Transverse colon (tissue), 4 donors: ENCODE data around the gene CDON. TPM values are rescaled to one million over a fixed set of nuclear protein-coding genes. Genes with fewer than 3 reads are reported as not detected.

Experiments used
- DNase-seq: peaks from one replicate; pipeline ENCODE4 v3.0.0-alpha.2; 2019
- H3K27ac ChIP-seq, 4 donors: fragments of 200-600 bp; sonication (generic); 2 replicates each; pipeline ENCODE4 v1.5.1; 2016 to 2018; ENCODE audit warnings: inconsistent platforms in 4 of 4
- H3K27me3 ChIP-seq: fragments of 200-600 bp; sonication (generic); 2 replicates; pipeline ENCODE4 v1.5.1; 2017; ENCODE audit warnings: inconsistent platforms
- H3K36me3 ChIP-seq, 4 donors: fragments of 200-600 bp; sonication (generic); 2 replicates each; pipeline ENCODE4 v1.5.1; 2017 to 2019; ENCODE audit warnings: inconsistent platforms in 4 of 4
- H3K4me1 ChIP-seq, 4 donors: fragments of 200-600 bp; sonication (generic); 2 replicates each; pipeline ENCODE4 v1.5.1; 2017 to 2020; ENCODE audit warnings: inconsistent platforms in 4 of 4
- H3K4me3 ChIP-seq, 4 donors: fragments of 200-600 bp; sonication (generic); 1 replicate in 1 of 4; 2 replicates in 3 of 4; pipeline versions ENCODE4 v1.5.1 to v1.6.1; 2017 to 2019; ENCODE audit warnings: inconsistent platforms in 4 of 4
- H3K9me3 ChIP-seq, 2 donors: fragments of 200-600 bp; sonication (generic); 2 replicates each; pipeline ENCODE4 v1.5.1; 2017 to 2019; ENCODE audit warnings: inconsistent platforms in 2 of 2
- EP300 ChIP-seq: sonication (generic); formaldehyde crosslinking; IDR thresholded peaks from one replicate; pipeline ENCODE4 v1.6.1; 2017; ENCODE audit warnings: antibody characterized with exemption, low read depth
- POLR2A ChIP-seq: fragments of 450-650 bp; IDR thresholded peaks from one replicate; pipeline ENCODE4 v1.6.1; 2016; ENCODE audit warnings: antibody characterized with exemption, mild to moderate bottlenecking, moderate library complexity
- POLR2AphosphoS5 ChIP-seq, 3 donors: sonication (generic); formaldehyde crosslinking; IDR thresholded peaks; one replicate each; pipeline ENCODE4 v1.6.1; 2016; ENCODE audit warnings: antibody characterized with exemption in 3 of 3
- WGBS, 2 donors: methylation state at CpG; one replicate each; pipeline ENCODE4 v1.1.5; 2018; ENCODE audit warnings: low coverage in 1 of 2; 5-methylcytosine and 5-hydroxymethylcytosine counted together
- in situ Hi-C, 4 donors: fragments of 200-750 bp; cut with MboI; loops; one replicate each; pipeline versions ENCODE4 v1.15.0 to v1.15.1; 2017; ENCODE audit warnings: low sequenced_read_pairs in 3 of 4, low pct_ligation_motif_present in 1 of 4, low pct_unique_long_range_greater_than_20kb in 1 of 4
- intact Hi-C: fragments of 100-400 bp; cut with DNase I; formaldehyde crosslinking; loops from one replicate; pipeline ENCODE4 v1.15.1; 2023; ENCODE audit warnings: low total_unique reads
- total RNA-seq, 4 donors: library from RNA; depleted of rRNA; stranded (reverse); fragments of >200 nt; gene quantifications; one replicate each; pipeline ENCODE4 v1.1.0, GENCODE V29; 2016
- TF ChIP-seq, protein P1 (sequence below), 5 experiments: fragments of 200-600 bp in 3 of 5; fragments of 450-650 bp in 2 of 5; sonication (generic) in 3 of 5; IDR thresholded peaks; 1 replicate in 2 of 5; 2 replicates in 3 of 5; pipeline ENCODE4 v1.5.1; 2016 to 2017; ENCODE audit warnings: antibody characterized with exemption in 5 of 5, inconsistent platforms in 3 of 5, mild to moderate bottlenecking in 2 of 5, moderate library complexity in 1 of 5

Gene CDON
- total RNA-seq, 4 donors from 2014 or later, result 7.6 to 31.0 (median 9.9) TPM

DNA sequence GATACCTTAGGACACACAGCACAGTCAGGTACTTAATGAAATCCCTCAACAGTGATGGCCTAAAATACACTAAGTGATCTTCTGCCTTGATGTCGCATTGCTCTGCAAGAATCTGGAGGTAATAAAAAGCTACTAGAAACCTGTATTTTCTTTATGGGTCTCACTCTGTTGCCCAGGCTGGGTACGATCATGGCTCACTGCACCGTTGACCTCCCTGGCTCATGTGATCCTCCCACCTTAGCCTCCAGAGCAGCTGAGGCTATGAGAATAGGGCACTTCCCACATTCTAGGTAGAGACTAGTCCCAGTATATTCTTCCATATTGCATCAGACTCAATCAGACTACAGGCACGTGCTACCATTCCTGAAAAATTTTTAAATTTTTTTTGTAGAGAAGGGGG lies 95.2 kb downstream of the CDON start:
- no peak overlapping the region for H3K4me3 ChIP-seq
- H3K27ac ChIP-seq, result no peak overlapping the region
- no peaks in the 10 kb centered on the region for H3K27me3 ChIP-seq
- in situ Hi-C loops, result no loop called here
- no peak for TF ChIP-seq EP300
- TF ChIP-seq, protein P1, sequence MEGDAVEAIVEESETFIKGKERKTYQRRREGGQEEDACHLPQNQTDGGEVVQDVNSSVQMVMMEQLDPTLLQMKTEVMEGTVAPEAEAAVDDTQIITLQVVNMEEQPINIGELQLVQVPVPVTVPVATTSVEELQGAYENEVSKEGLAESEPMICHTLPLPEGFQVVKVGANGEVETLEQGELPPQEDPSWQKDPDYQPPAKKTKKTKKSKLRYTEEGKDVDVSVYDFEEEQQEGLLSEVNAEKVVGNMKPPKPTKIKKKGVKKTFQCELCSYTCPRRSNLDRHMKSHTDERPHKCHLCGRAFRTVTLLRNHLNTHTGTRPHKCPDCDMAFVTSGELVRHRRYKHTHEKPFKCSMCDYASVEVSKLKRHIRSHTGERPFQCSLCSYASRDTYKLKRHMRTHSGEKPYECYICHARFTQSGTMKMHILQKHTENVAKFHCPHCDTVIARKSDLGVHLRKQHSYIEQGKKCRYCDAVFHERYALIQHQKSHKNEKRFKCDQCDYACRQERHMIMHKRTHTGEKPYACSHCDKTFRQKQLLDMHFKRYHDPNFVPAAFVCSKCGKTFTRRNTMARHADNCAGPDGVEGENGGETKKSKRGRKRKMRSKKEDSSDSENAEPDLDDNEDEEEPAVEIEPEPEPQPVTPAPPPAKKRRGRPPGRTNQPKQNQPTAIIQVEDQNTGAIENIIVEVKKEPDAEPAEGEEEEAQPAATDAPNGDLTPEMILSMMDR (IDR thresholded peaks at IDR 0.05), result no peak
- intact Hi-C loops, result no loop called here
- peaks cover 0 to 7% (median 2%) of the 10 kb centered on the region in 4 donors for H3K4me1 ChIP-seq
- DNase-seq, result no peak
- H3K9me3 ChIP-seq, result peaks cover 0 to 4% of the 10 kb centered on the region in 2 donors
- H3K36me3 ChIP-seq, result no peaks in the 10 kb centered on the region
- WGBS, 2 donors, result 85 to 100% methylated on average over 1 to 4 of the region's 4 CpGs

DNA sequence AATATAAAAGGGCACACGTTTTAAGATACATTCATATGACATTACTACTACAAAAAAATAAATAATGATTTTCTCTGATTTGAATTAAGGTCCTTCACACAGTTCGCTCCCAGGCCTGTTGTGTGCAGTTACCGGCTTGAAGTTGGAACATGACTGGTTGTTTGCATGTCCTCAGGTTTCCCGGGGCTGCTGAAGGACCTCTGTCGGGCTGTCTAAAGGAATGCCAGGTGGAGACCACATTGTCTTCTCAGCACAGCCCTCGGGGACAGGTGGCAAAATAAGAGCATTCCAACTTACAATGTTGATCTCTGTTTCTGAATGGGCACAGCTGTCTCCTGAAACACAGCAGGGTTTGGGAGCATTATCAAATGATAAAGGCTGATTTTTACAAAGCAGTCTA lies 101.9 kb downstream of the CDON start:
- 80 to 87% methylated on average over 3 to 6 of the region's 6 CpGs for WGBS, 2 donors
- Histone ChIP-seq H3K4me1 (no peaks in the 10 kb centered on the region), H3K9me3 (peaks cover 0 to 4% of the 10 kb centered on the region in 2 donors), H3K27me3 (no peaks in the 10 kb centered on the region), H3K36me3 (no peaks in the 10 kb centered on the region), H3K4me3 (no peak overlapping the region), H3K27ac (no peak overlapping the region)
- in situ Hi-C loops, result no loop called here
- no peak for TF ChIP-seq POLR2A
- TF ChIP-seq EP300, result no peak
- TF ChIP-seq, protein P1 (IDR thresholded peaks at IDR 0.05), result no peak
- TF ChIP-seq POLR2AphosphoS5 (IDR thresholded peaks at IDR 0.05), result no peak
- DNase-seq, result no peak
- intact Hi-C loops, result no loop called here

DNA sequence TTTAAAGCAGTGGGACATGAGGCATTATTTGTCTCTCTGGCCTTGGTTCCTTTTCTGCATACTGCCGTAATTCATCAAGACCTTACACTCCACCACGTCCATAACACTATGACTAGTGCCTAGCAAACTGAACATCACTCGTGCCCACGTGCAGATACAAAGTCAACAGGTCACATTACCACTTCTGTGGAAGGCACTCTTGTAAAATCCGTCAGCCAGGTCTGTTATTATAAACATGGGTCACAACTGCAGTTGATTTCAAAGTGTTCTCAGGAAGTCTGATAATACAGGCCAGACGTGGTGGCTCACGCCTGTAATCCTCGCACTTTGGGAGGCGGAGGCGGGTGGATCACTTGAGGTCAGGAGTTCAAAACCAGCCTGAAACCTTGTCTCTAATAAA lies 102.7 kb downstream of the CDON start:
- no peak for DNase-seq
- intact Hi-C loops, result no loop called here
- Histone ChIP-seq H3K9me3 (peaks cover 0 to 4% of the 10 kb centered on the region in 2 donors), H3K27ac (no peak overlapping the region), H3K36me3 (no peaks in the 10 kb centered on the region), H3K27me3 (no peaks in the 10 kb centered on the region), H3K4me1 (no peaks in the 10 kb centered on the region), H3K4me3 (no peak overlapping the region)
- TF ChIP-seq POLR2A, result no peak
- TF ChIP-seq, protein P1 (IDR thresholded peaks at IDR 0.05), result no peak
- TF ChIP-seq POLR2AphosphoS5 (IDR thresholded peaks at IDR 0.05), result no peak
- no peak for TF ChIP-seq EP300
- in situ Hi-C loops, result no loop called here
- 61 to 83% methylated on average over 4 to 10 of the region's 10 CpGs for WGBS, 2 donors

DNA sequence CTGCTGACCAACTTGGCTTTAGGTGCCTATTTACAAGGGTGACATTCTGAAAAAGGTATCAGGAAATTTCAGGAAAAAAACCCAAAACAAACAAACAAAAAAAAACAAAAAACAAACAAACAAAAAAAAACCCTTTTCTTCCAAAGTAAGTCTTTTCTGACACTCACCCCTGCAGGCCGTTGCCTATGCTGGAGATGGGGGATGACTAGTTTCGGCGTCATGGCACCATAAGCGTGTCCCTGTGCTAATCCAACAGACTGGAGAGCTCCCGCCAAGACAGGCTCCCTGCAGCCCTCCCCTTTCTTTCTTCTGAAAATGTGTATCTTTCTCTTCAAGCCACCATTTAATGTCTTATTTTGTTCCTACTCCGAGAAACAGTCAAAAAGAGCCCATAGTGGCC lies 103.2 kb downstream of the CDON start:
- in situ Hi-C loops, result no loop called here
- Histone ChIP-seq H3K4me1 (no peaks in the 10 kb centered on the region), H3K27ac (no peak overlapping the region), H3K9me3 (peaks cover 0 to 4% of the 10 kb centered on the region in 2 donors), H3K27me3 (no peaks in the 10 kb centered on the region), H3K4me3 (no peak overlapping the region), H3K36me3 (no peaks in the 10 kb centered on the region)
- 91 to 94% methylated on average over 6 of the region's 6 CpGs for WGBS, 2 donors
- intact Hi-C loops, result no loop called here
- TF ChIP-seq POLR2AphosphoS5 (IDR thresholded peaks at IDR 0.05) (no peak), EP300 (no peak), POLR2A (no peak)
- TF ChIP-seq, protein P1 (IDR thresholded peaks at IDR 0.05), result no peak
- DNase-seq, result no peak
